SJCRH30 (cell line): ENCODE data around the gene KIF4B. TPM values are rescaled to one million over a fixed set of nuclear protein-coding genes. Genes with fewer than 3 reads are reported as not detected.
"Not testable (repeated sequence)": the region's sequence is repeated elsewhere in the genome, so short reads cannot be mapped to it uniquely, and the experiment has no call there.

Source experiments
- DNase-seq, 2 experiments: peaks; one replicate each; pipeline ENCODE4 v3.0.0-alpha.2; 2015 to 2020
- H3K27ac ChIP-seq: fragments of 250-450 bp; sonication (Bioruptor Pico); 2 replicates; pipeline ENCODE4 v1.5.1; 2020; ENCODE audit warnings: mild to moderate bottlenecking, moderate library complexity
- H3K27me3 ChIP-seq: fragments of 250-450 bp; sonication (Bioruptor Pico); 2 replicates; pipeline ENCODE4 v1.5.1; 2020; ENCODE audit warnings: mild to moderate bottlenecking, moderate library complexity
- H3K36me3 ChIP-seq: fragments of 250-450 bp; sonication (Bioruptor Pico); 2 replicates; pipeline ENCODE4 v1.5.1; 2020; ENCODE audit warnings: mild to moderate bottlenecking, moderate library complexity
- H3K4me1 ChIP-seq: fragments of 250-450 bp; sonication (Bioruptor Pico); 2 replicates; pipeline ENCODE4 v1.5.1; 2020; ENCODE audit warnings: mild to moderate bottlenecking, moderate library complexity
- H3K4me3 ChIP-seq: fragments of 250-450 bp; sonication (Bioruptor Pico); 2 replicates; pipeline ENCODE4 v1.5.1; 2020; ENCODE audit warnings: mild to moderate bottlenecking, moderate library complexity
- H3K9me3 ChIP-seq: fragments of 250-450 bp; sonication (Bioruptor Pico); replicated peaks from 2 replicates; pipeline ENCODE4 v1.5.1; 2020; ENCODE audit warnings: mild to moderate bottlenecking, moderate library complexity
- total RNA-seq: library from RNA; depleted of rRNA; stranded (reverse); fragments of >200 nt; shearing (Covaris generic); gene quantifications from 2 replicates; pipeline ENCODE4 v1.2.3, GENCODE V29; 2014

Gene KIF4B
- total RNA-seq, 1 experiment from 2014 or later: 0.02 TPM

- no peaks in the 10 kb centered on the region for H3K36me3 ChIP-seq
- DNase-seq: peak in 1 of 2 experiments; percentile 12
- no peaks in the 10 kb centered on the region for H3K4me1 ChIP-seq
- no peaks in the 10 kb centered on the region for H3K27me3 ChIP-seq
- no peak overlapping the region for H3K4me3 ChIP-seq
- no peaks in the 10 kb centered on the region for H3K9me3 ChIP-seq
- H3K27ac ChIP-seq: no peak overlapping the region
Measured at GRCh38 chr5:155027993-155028629, 14.6 kb downstream of the KIF4B start.

GRCh38 chr5:155029240-155029639, 15.7 kb downstream of the KIF4B start:
- no peak for DNase-seq
- no peaks in the 10 kb centered on the region for H3K9me3 ChIP-seq
- no peaks in the 10 kb centered on the region for H3K36me3 ChIP-seq

GRCh38 chr5:155034145-155034744, 20.7 kb downstream of the KIF4B start:
- not testable (repeated sequence) for H3K4me3 ChIP-seq, H3K4me1 ChIP-seq, H3K9me3 ChIP-seq, H3K27ac ChIP-seq, H3K27me3 ChIP-seq, DNase-seq, H3K36me3 ChIP-seq

More at GRCh38 chr5:155029240-155029639, 15.7 kb downstream of the KIF4B start:
- H3K4me1 ChIP-seq: no peaks in the 10 kb centered on the region
- no peak overlapping the region for H3K27ac ChIP-seq
- H3K4me3 ChIP-seq: no peak overlapping the region
- no peaks in the 10 kb centered on the region for H3K27me3 ChIP-seq

GRCh38 chr5:155035087-155035486, 21.5 kb downstream of the KIF4B start:
- not testable (repeated sequence) for H3K4me1 ChIP-seq, H3K27ac ChIP-seq, H3K4me3 ChIP-seq, H3K27me3 ChIP-seq, H3K9me3 ChIP-seq, DNase-seq, H3K36me3 ChIP-seq

GRCh38 chr5:155040984-155041653, 27.6 kb downstream of the KIF4B start:
- Histone ChIP-seq H3K9me3 (no peaks in the 10 kb centered on the region; the same call in 1 of the 2 replicates), H3K4me1 (no peaks in the 10 kb centered on the region), H3K27me3 (no peaks in the 10 kb centered on the region), H3K27ac (no peak overlapping the region), H3K36me3 (no peaks in the 10 kb centered on the region), H3K4me3 (no peak overlapping the region)
- DNase-seq: no peak

GRCh38 chr5:155044591-155044990, 31.0 kb downstream of the KIF4B start:
- no peaks in the 10 kb centered on the region for H3K27me3 ChIP-seq
- H3K36me3 ChIP-seq: no peaks in the 10 kb centered on the region
- DNase-seq: no peak
- H3K4me3 ChIP-seq: no peak overlapping the region
- H3K9me3 ChIP-seq: no peaks in the 10 kb centered on the region
- H3K27ac ChIP-seq: no peak overlapping the region
- H3K4me1 ChIP-seq: no peaks in the 10 kb centered on the region

GRCh38 chr5:155046591-155046990, 33.0 kb downstream of the KIF4B start:
- no peak overlapping the region for H3K4me3 ChIP-seq
- H3K9me3 ChIP-seq: no peaks in the 10 kb centered on the region
- H3K27me3 ChIP-seq: no peaks in the 10 kb centered on the region
- H3K36me3 ChIP-seq: no peaks in the 10 kb centered on the region
- DNase-seq: no peak
- no peaks in the 10 kb centered on the region for H3K4me1 ChIP-seq
- no peak overlapping the region for H3K27ac ChIP-seq

GRCh38 chr5:155047818-155048217, 34.3 kb downstream of the KIF4B start:
- Histone ChIP-seq H3K36me3 (no peaks in the 10 kb centered on the region), H3K27me3 (no peaks in the 10 kb centered on the region), H3K9me3 (no peaks in the 10 kb centered on the region), H3K4me1 (no peaks in the 10 kb centered on the region), H3K27ac (no peak overlapping the region), H3K4me3 (no peak overlapping the region)
- no peak for DNase-seq

- no peaks in the 10 kb centered on the region for H3K4me1 ChIP-seq
- no peaks in the 10 kb centered on the region for H3K9me3 ChIP-seq
- no peak overlapping the region for H3K4me3 ChIP-seq
- H3K27ac ChIP-seq: no peak overlapping the region
- DNase-seq: peak in 1 of 2 experiments; percentile 30
- H3K36me3 ChIP-seq: no peaks in the 10 kb centered on the region
- no peaks in the 10 kb centered on the region for H3K27me3 ChIP-seq
Measured at GRCh38 chr5:155049569-155050383, 36.2 kb downstream of the KIF4B start.

- Histone ChIP-seq H3K4me3 (no peak overlapping the region), H3K27me3 (no peaks in the 10 kb centered on the region), H3K36me3 (no peaks in the 10 kb centered on the region), H3K9me3 (no peaks in the 10 kb centered on the region), H3K4me1 (no peaks in the 10 kb centered on the region), H3K27ac (no peak overlapping the region)
- no peak for DNase-seq
Measured at GRCh38 chr5:155050384-155051019, 36.9 kb downstream of the KIF4B start.

- Histone ChIP-seq H3K27ac (no peak overlapping the region), H3K27me3 (no peaks in the 10 kb centered on the region), H3K36me3 (no peaks in the 10 kb centered on the region)
Measured at GRCh38 chr5:155052532-155052931, 39.0 kb downstream of the KIF4B start.

GRCh38 chr5:155053501-155053900, 39.9 kb downstream of the KIF4B start:
- no peaks in the 10 kb centered on the region for H3K4me1 ChIP-seq
- no peak overlapping the region for H3K27ac ChIP-seq
- no peaks in the 10 kb centered on the region for H3K27me3 ChIP-seq
- no peaks in the 10 kb centered on the region for H3K9me3 ChIP-seq
- DNase-seq: no peak
- no peaks in the 10 kb centered on the region for H3K36me3 ChIP-seq
- no peak overlapping the region for H3K4me3 ChIP-seq

More at GRCh38 chr5:155052532-155052931, 39.0 kb downstream of the KIF4B start:
- no peak for DNase-seq
- no peaks in the 10 kb centered on the region for H3K9me3 ChIP-seq
- no peaks in the 10 kb centered on the region for H3K4me1 ChIP-seq
- no peak overlapping the region for H3K4me3 ChIP-seq

GRCh38 chr5:155056644-155057269, 43.2 kb downstream of the KIF4B start:
- no peaks in the 10 kb centered on the region for H3K36me3 ChIP-seq
- DNase-seq: no peak
- H3K27ac ChIP-seq: no peak overlapping the region
- H3K27me3 ChIP-seq: no peaks in the 10 kb centered on the region
- no peak overlapping the region for H3K4me3 ChIP-seq
- H3K4me1 ChIP-seq: no peaks in the 10 kb centered on the region
- no peaks in the 10 kb centered on the region for H3K9me3 ChIP-seq

- DNase-seq: no peak
- no peaks in the 10 kb centered on the region for H3K4me1 ChIP-seq
- H3K36me3 ChIP-seq: no peaks in the 10 kb centered on the region
- H3K27ac ChIP-seq: no peak overlapping the region
- H3K27me3 ChIP-seq: no peaks in the 10 kb centered on the region
- no peaks in the 10 kb centered on the region for H3K9me3 ChIP-seq
- no peak overlapping the region for H3K4me3 ChIP-seq
Measured at GRCh38 chr5:155057626-155058025, 44.1 kb downstream of the KIF4B start.
